Effector memory CD8-positive, alpha-beta T cell (primary cell): ENCODE data around the gene ARHGAP12.
"Not testable (repeated sequence)": the region's sequence is repeated elsewhere in the genome, so short reads cannot be mapped to it uniquely, and the experiment has no call there.

Experiments used
- ATAC-seq: fragments of 150-1000 bp; cut with Tn5 transposase; replicated peaks from 2 replicates; pipeline ENCODE4 v1.10.0; 2021; ENCODE audit warnings: mild to moderate bottlenecking, moderate library complexity
- DNase-seq, 3 experiments: peaks; one replicate each; pipeline ENCODE4 v3.0.0; 2021
- H3K27ac Mint-ChIP-seq, 2 donors: one replicate each; pipeline ENCODE4 v1.8.0; 2022; ENCODE audit warnings: mild to moderate bottlenecking in 2 of 2, mixed read lengths in 2 of 2, moderate library complexity in 2 of 2
- H3K27me3 Mint-ChIP-seq, 2 donors: one replicate each; pipeline ENCODE4 v1.8.0; 2022; ENCODE audit warnings: mixed read lengths in 2 of 2
- H3K36me3 Mint-ChIP-seq: one replicate; pipeline ENCODE4 v1.8.0; 2022; ENCODE audit warnings: mild to moderate bottlenecking, moderate library complexity, mixed read lengths; ENCODE audit not compliant: insufficient read depth
- H3K4me1 Mint-ChIP-seq, 2 donors: one replicate each; pipeline ENCODE4 v1.8.0; 2022; ENCODE audit warnings: low read depth in 2 of 2, mixed read lengths in 2 of 2
- H3K4me3 Mint-ChIP-seq, 2 donors: one replicate each; pipeline ENCODE4 v1.8.0; 2022; ENCODE audit warnings: mild to moderate bottlenecking in 2 of 2, mixed read lengths in 2 of 2, moderate library complexity in 2 of 2
- H3K9me3 Mint-ChIP-seq, 2 donors: one replicate each; pipeline ENCODE4 v1.8.0; 2022; ENCODE audit warnings: mixed read lengths in 2 of 2
- total RNA-seq, 9 experiments: gene quantifications; one replicate each; lab custom pipeline; 2026; lab: John Stamatoyannopoulos, UW

ARHGAP12 gene
- 11.1 to 91.0 (median 72.2) reads per million in 9 experiments for total RNA-seq

GRCh38 chr10:31928549-31929260 lies at the start of gene ARHGAP12:
ARHGAP12 (minus strand) TSS chr10:31928831; CDS start chr10:31908855, 19,976 bp downstream.
- peaks cover 39 to 48% of the 10 kb centered on the region in 2 donors for H3K4me1 Mint-ChIP-seq

GRCh38 chr10:31978156-31978483 lies 49.5 kb upstream of the ARHGAP12 start:
- peaks cover 0 to 14% of the 10 kb centered on the region in 2 donors for H3K27me3 Mint-ChIP-seq
- H3K36me3 Mint-ChIP-seq = peaks cover 2% of the 10 kb centered on the region
- no peak for ATAC-seq

More at GRCh38 chr10:31928549-31929260, at the start of gene ARHGAP12:
- ATAC-seq (peak; percentile 69), DNase-seq (peak; percentile 76 to 82 (median 82))
- Mint-ChIP-seq H3K27ac (peak within 1 kb of the TSS; percentile 85 to 91), H3K36me3 (peaks cover 17% of the 10 kb centered on the region), H3K4me3 (peak within 1 kb of the TSS; percentile 80 to 88), H3K27me3 (no peaks in the 10 kb centered on the region), H3K9me3 (no peaks in the 10 kb centered on the region)

GRCh38 chr10:31977440-31978155 lies 49.0 kb upstream of the ARHGAP12 start:
- H3K36me3 Mint-ChIP-seq = peaks cover 2% of the 10 kb centered on the region
- H3K4me1 Mint-ChIP-seq = peaks cover 13 to 14% of the 10 kb centered on the region in 2 donors
- ATAC-seq (peak; percentile 90), DNase-seq (no peak)
- peak overlapping the region in 1 of 2 donors; percentile 10 for H3K4me3 Mint-ChIP-seq
- peaks cover 0 to 14% of the 10 kb centered on the region in 2 donors for H3K27me3 Mint-ChIP-seq
- H3K9me3 Mint-ChIP-seq = no peaks in the 10 kb centered on the region
- no peak overlapping the region for H3K27ac Mint-ChIP-seq

More at GRCh38 chr10:31978156-31978483, 49.5 kb upstream of the ARHGAP12 start:
- Mint-ChIP-seq H3K4me3 (peak overlapping the region in 1 of 2 donors; percentile 10), H3K4me1 (peaks cover 13 to 14% of the 10 kb centered on the region in 2 donors), H3K27ac (no peak overlapping the region), H3K9me3 (no peaks in the 10 kb centered on the region)
- DNase-seq = no peak

- H3K27me3 Mint-ChIP-seq = peaks cover 0 to 2% of the 10 kb centered on the region in 2 donors
- H3K27ac Mint-ChIP-seq = no peak overlapping the region
- no peak overlapping the region for H3K4me3 Mint-ChIP-seq
- DNase-seq (no peak), ATAC-seq (no peak)
- peaks cover 13 to 14% of the 10 kb centered on the region in 2 donors for H3K4me1 Mint-ChIP-seq
- H3K36me3 Mint-ChIP-seq = peaks cover 2% of the 10 kb centered on the region
- no peaks in the 10 kb centered on the region for H3K9me3 Mint-ChIP-seq
These were observed 46.6 kb upstream of the ARHGAP12 start for GRCh38 chr10:31975157-31975765.

- Mint-ChIP-seq H3K4me3 (no peak overlapping the region), H3K27me3 (no peaks in the 10 kb centered on the region)
These were observed 45.9 kb upstream of the ARHGAP12 start for GRCh38 chr10:31974434-31975124.

GRCh38 chr10:31972519-31973041 lies 43.9 kb upstream of the ARHGAP12 start:
- no peak for DNase-seq
- ATAC-seq = no peak
- peaks cover 2% of the 10 kb centered on the region for H3K36me3 Mint-ChIP-seq
- H3K27me3 Mint-ChIP-seq = no peaks in the 10 kb centered on the region
- no peak overlapping the region for H3K4me3 Mint-ChIP-seq
- no peaks in the 10 kb centered on the region for H3K9me3 Mint-ChIP-seq
- H3K27ac Mint-ChIP-seq = no peak overlapping the region
- peaks cover 8% of the 10 kb centered on the region in 2 donors for H3K4me1 Mint-ChIP-seq

More at GRCh38 chr10:31974434-31975124, 45.9 kb upstream of the ARHGAP12 start:
- Mint-ChIP-seq H3K27ac (no peak overlapping the region), H3K4me1 (peaks cover 13 to 14% of the 10 kb centered on the region in 2 donors), H3K36me3 (peaks cover 2% of the 10 kb centered on the region), H3K9me3 (no peaks in the 10 kb centered on the region)
- DNase-seq (no peak), ATAC-seq (no peak)

GRCh38 chr10:31969847-31970246 lies 41.2 kb upstream of the ARHGAP12 start:
- not testable (repeated sequence) for DNase-seq, H3K27me3 Mint-ChIP-seq, H3K27ac Mint-ChIP-seq, ATAC-seq, H3K36me3 Mint-ChIP-seq, H3K9me3 Mint-ChIP-seq, H3K4me3 Mint-ChIP-seq, H3K4me1 Mint-ChIP-seq

- H3K36me3 Mint-ChIP-seq = no peaks in the 10 kb centered on the region
- peaks cover 0 to 1% of the 10 kb centered on the region in 2 donors for H3K4me1 Mint-ChIP-seq
- H3K27me3 Mint-ChIP-seq = no peaks in the 10 kb centered on the region
- H3K27ac Mint-ChIP-seq = peak overlapping the region in 1 of 2 donors; percentile 51
- DNase-seq (no peak), ATAC-seq (no peak)
- H3K9me3 Mint-ChIP-seq = no peaks in the 10 kb centered on the region
- H3K4me3 Mint-ChIP-seq = no peak overlapping the region
These were observed 35.0 kb upstream of the ARHGAP12 start for GRCh38 chr10:31963589-31963980.

- Mint-ChIP-seq H3K4me1 (peaks cover 0 to 1% of the 10 kb centered on the region in 2 donors), H3K36me3 (no peaks in the 10 kb centered on the region), H3K4me3 (no peak overlapping the region), H3K9me3 (no peaks in the 10 kb centered on the region), H3K27ac (peak overlapping the region in 1 of 2 donors; percentile 51), H3K27me3 (no peaks in the 10 kb centered on the region)
- no peak for DNase-seq
- no peak for ATAC-seq
These were observed 34.4 kb upstream of the ARHGAP12 start for GRCh38 chr10:31962826-31963588.

GRCh38 chr10:31961277-31962074 lies 32.8 kb upstream of the ARHGAP12 start:
- DNase-seq = no peak
- ATAC-seq = peak; percentile 22
- no peaks in the 10 kb centered on the region for H3K27me3 Mint-ChIP-seq
- H3K36me3 Mint-ChIP-seq = no peaks in the 10 kb centered on the region
- no peak overlapping the region for H3K4me3 Mint-ChIP-seq
- H3K4me1 Mint-ChIP-seq = peaks cover 0 to 1% of the 10 kb centered on the region in 2 donors
- H3K9me3 Mint-ChIP-seq = no peaks in the 10 kb centered on the region
- no peak overlapping the region for H3K27ac Mint-ChIP-seq

GRCh38 chr10:31959461-31960173 lies 31.0 kb upstream of the ARHGAP12 start:
- DNase-seq = no peak
- H3K27me3 Mint-ChIP-seq = no peaks in the 10 kb centered on the region
- peaks cover 0 to 1% of the 10 kb centered on the region in 2 donors for H3K4me1 Mint-ChIP-seq
- no peak for ATAC-seq
- peaks cover 0 to 3% of the 10 kb centered on the region in 2 donors for H3K9me3 Mint-ChIP-seq
- no peak overlapping the region for H3K4me3 Mint-ChIP-seq
- no peak overlapping the region for H3K27ac Mint-ChIP-seq
- H3K36me3 Mint-ChIP-seq = no peaks in the 10 kb centered on the region
